GM12801 (cell line): Measurements from ENCODE around the gene CD8A.

ENCODE experiments used
- CTCF ChIP-seq: IDR thresholded peaks from one replicate; pipeline ENCODE4 v1.5.1; 2011; ENCODE audit warnings: control low read depth; ENCODE audit not compliant: insufficient read length; ENCODE audit errors: extremely low read depth

CD8A gene

DNA sequence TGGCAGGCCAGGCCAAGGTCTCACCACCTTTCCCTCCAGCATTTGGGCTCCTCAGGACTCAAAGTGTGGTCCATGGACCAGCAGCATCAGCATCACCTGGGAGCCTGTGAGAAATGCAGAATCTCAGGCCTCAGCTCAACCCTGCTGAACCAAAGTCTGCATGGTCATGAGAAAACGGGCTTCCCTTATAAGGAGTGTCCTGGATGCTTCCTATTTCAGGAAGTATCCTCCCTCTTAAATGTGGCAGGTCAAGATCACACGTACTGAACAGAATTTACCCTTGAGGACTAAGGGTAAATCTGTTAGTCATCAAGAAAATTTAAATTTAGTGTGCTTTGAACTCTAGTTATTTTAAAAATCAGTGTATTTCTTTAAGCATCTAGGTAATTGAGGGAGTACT lies 11.8 kb downstream of the CD8A start:
- TF ChIP-seq CTCF: no peak

GRCh38 chr2:86776532-86776931 lies 14.2 kb downstream of the CD8A start:
- TF ChIP-seq CTCF: no peak

- TF ChIP-seq CTCF: no peak
These were observed 15.4 kb downstream of the CD8A start for GRCh38 chr2:86775338-86775737.

GRCh38 chr2:86774862-86775261 lies 15.9 kb downstream of the CD8A start:
- TF ChIP-seq CTCF: no peak

GRCh38 chr2:86772611-86773010 lies 18.1 kb downstream of the CD8A start:
- TF ChIP-seq CTCF: no peak

GRCh38 chr2:86770816-86771301 lies 19.9 kb downstream of the CD8A start:
- TF ChIP-seq CTCF: no peak

DNA sequence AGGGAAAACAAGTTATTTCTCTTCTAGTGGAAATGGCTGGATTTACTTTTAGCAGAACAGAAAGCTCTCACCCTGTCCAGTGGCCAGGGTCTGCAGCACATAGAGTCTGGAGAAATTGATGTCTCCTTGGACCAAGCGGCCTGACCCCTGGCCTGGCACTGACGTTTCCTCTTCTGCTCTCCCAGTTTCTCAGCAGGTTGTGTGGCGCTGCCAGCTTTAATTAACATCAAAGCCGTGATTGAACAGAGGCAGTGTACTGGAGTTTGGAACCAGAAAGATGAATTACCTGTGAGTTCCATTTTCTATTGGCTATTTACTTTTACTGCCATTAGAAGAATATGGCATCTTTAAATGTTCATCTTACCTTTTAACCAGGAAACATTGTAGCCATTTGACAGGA lies 20.9 kb downstream of the CD8A start:
- TF ChIP-seq CTCF: no peak
